Raji (cell line): Measurements from ENCODE around the gene SMAD5.

ENCODE experiments used
- POLR2A ChIP-seq: IDR thresholded peaks from 2 replicates; pipeline ENCODE4 v1.6.1; 2011; ENCODE audit warnings: low read depth, low read length, control low read depth; ENCODE audit not compliant: insufficient read depth

Gene SMAD5

GRCh38 chr5:136133922-136134379 is 1.3 kb downstream of the SMAD5 start:
- TF ChIP-seq POLR2A: no peak

GRCh38 chr5:136134653-136135052 is 2.0 kb downstream of the SMAD5 start:
- TF ChIP-seq POLR2A: no peak

- TF ChIP-seq POLR2A: no peak
Observed at GRCh38 chr5:136135536-136135935, 2.9 kb downstream of the SMAD5 start.

- no peak for TF ChIP-seq POLR2A
Observed at GRCh38 chr5:136137497-136138220, 5.0 kb downstream of the SMAD5 start.

GRCh38 chr5:136141561-136141960 is 8.9 kb downstream of the SMAD5 start:
- TF ChIP-seq POLR2A: no peak

GRCh38 chr5:136143312-136143711 is 10.7 kb downstream of the SMAD5 start:
- no peak for TF ChIP-seq POLR2A

GRCh38 chr5:136143763-136144162 is 11.1 kb downstream of the SMAD5 start:
- no peak for TF ChIP-seq POLR2A

GRCh38 chr5:136145030-136145429 is 12.4 kb downstream of the SMAD5 start:
- TF ChIP-seq POLR2A: no peak

GRCh38 chr5:136146201-136146600 is 13.6 kb downstream of the SMAD5 start:
- TF ChIP-seq POLR2A: no peak

- TF ChIP-seq POLR2A: no peak
Observed at GRCh38 chr5:136147632-136148031, 15.0 kb downstream of the SMAD5 start.

GRCh38 chr5:136149891-136150290 is 17.2 kb downstream of the SMAD5 start:
- TF ChIP-seq POLR2A: no peak

GRCh38 chr5:136153581-136154236 is 21.1 kb downstream of the SMAD5 start:
- TF ChIP-seq POLR2A: no peak

- no peak for TF ChIP-seq POLR2A
Observed at GRCh38 chr5:136155078-136155477, 22.4 kb downstream of the SMAD5 start.

GRCh38 chr5:136155761-136156160 is 23.1 kb downstream of the SMAD5 start:
- no peak for TF ChIP-seq POLR2A

- TF ChIP-seq POLR2A: no peak
Observed at GRCh38 chr5:136157514-136157913, 24.9 kb downstream of the SMAD5 start.

GRCh38 chr5:136159457-136159856 is 26.8 kb downstream of the SMAD5 start:
- TF ChIP-seq POLR2A: no peak
